Memory B cell (primary cell): ENCODE results near the gene NYNRIN.
"Not testable (repeated sequence)": the region's sequence is repeated elsewhere in the genome, so short reads cannot be mapped to it uniquely, and the experiment has no call there.

Source experiments
- ATAC-seq: fragments of 150-1000 bp; cut with Tn5 transposase; 2 replicates; pipeline ENCODE4 v1.10.0; 2021; ENCODE audit warnings: low read depth, mild to moderate bottlenecking, moderate library complexity
- DNase-seq, 2 donors: peaks; one replicate each; pipeline ENCODE4 v3.0.0; 2022; ENCODE audit warnings: low spot score in 2 of 2
- H3K27ac Mint-ChIP-seq: one replicate; pipeline ENCODE4 v1.8.0; 2022; ENCODE audit warnings: mild to moderate bottlenecking, moderate library complexity, mixed read lengths
- H3K27me3 Mint-ChIP-seq: one replicate; pipeline ENCODE4 v1.8.0; 2022; ENCODE audit warnings: mixed read lengths
- H3K36me3 Mint-ChIP-seq: one replicate; pipeline ENCODE4 v1.8.0; 2022; ENCODE audit warnings: mild to moderate bottlenecking, mixed read lengths
- H3K4me1 Mint-ChIP-seq: one replicate; pipeline ENCODE4 v1.8.0; 2022; ENCODE audit warnings: mixed read lengths
- H3K4me3 Mint-ChIP-seq: one replicate; pipeline ENCODE4 v1.8.0; 2022; ENCODE audit warnings: mild to moderate bottlenecking, moderate library complexity, mixed read lengths
- H3K9me3 Mint-ChIP-seq: one replicate; pipeline ENCODE4 v1.8.0; 2022; ENCODE audit warnings: mixed read lengths

Gene NYNRIN

GRCh38 chr14:24378327-24378726, 20.5 kb upstream of the NYNRIN start:
- no peaks in the 10 kb centered on the region for H3K4me1 Mint-ChIP-seq
- ATAC-seq (no peak), DNase-seq (no peak)
- H3K4me3 Mint-ChIP-seq, result no peak overlapping the region
- H3K9me3 Mint-ChIP-seq, result no peaks in the 10 kb centered on the region
- no peaks in the 10 kb centered on the region for H3K36me3 Mint-ChIP-seq
- peaks cover 3% of the 10 kb centered on the region for H3K27me3 Mint-ChIP-seq
- no peak overlapping the region for H3K27ac Mint-ChIP-seq

- Mint-ChIP-seq H3K4me1 (no peaks in the 10 kb centered on the region), H3K9me3 (no peaks in the 10 kb centered on the region), H3K27ac (no peak overlapping the region), H3K27me3 (peaks cover 7% of the 10 kb centered on the region), H3K36me3 (no peaks in the 10 kb centered on the region), H3K4me3 (no peak overlapping the region)
- ATAC-seq (no peak), DNase-seq (no peak)
Observed at GRCh38 chr14:24378981-24379906, 19.6 kb upstream of the NYNRIN start.

DNA sequence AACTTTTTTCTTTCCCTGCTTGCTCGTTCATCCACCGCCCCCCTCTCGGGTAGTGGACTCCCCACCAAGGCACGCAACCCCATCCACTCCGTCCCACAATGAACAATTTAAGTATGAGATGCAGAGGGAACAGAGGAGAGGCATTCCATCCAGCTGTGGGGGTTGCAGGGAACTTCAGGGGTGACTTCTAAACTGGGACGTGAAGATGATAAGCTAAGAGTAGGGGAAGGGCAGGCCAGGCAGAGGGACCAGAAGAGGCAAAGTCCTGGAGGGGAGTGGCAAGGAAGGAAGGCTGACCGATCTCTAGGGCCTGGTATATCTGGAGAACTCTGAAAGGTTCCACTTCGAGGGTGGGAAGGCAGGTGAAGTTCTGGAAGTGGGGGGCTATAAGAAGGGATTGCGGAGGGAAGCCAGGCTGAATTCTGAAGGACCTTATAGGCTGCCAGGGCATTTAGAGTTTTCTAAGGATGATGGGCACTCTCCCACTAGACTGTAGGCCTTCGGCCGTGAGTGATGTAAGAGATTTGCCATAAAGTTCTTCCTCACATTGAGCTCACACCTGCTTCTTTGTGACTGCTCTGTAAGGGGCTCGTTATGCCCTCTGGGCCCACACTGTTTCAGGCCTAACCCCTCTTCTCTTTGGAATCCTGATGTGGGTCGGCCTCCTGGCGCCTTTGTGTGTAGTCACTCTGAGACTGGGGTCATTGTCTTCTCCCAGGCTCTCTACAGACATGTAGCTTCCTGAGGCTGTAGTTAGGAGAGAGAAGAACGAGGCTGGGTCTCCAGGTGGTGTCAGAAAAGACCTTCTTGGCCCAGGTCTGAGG, 18.7 kb upstream of the NYNRIN start:
- Mint-ChIP-seq H3K4me3 (no peak overlapping the region), H3K27me3 (peaks cover 7% of the 10 kb centered on the region), H3K4me1 (no peaks in the 10 kb centered on the region), H3K36me3 (no peaks in the 10 kb centered on the region), H3K27ac (no peak overlapping the region), H3K9me3 (no peaks in the 10 kb centered on the region)
- ATAC-seq (no peak), DNase-seq (no peak)

GRCh38 chr14:24381363-24382063, 17.3 kb upstream of the NYNRIN start:
- no peaks in the 10 kb centered on the region for H3K4me1 Mint-ChIP-seq
- no peaks in the 10 kb centered on the region for H3K36me3 Mint-ChIP-seq
- H3K27me3 Mint-ChIP-seq, result peaks cover 6% of the 10 kb centered on the region
- DNase-seq (no peak), ATAC-seq (no peak)
- no peak overlapping the region for H3K4me3 Mint-ChIP-seq
- no peak overlapping the region for H3K27ac Mint-ChIP-seq
- no peaks in the 10 kb centered on the region for H3K9me3 Mint-ChIP-seq

- DNase-seq, result no peak
- Mint-ChIP-seq H3K36me3 (no peaks in the 10 kb centered on the region), H3K27ac (no peak overlapping the region), H3K4me3 (no peak overlapping the region), H3K4me1 (no peaks in the 10 kb centered on the region), H3K27me3 (peaks cover 6% of the 10 kb centered on the region), H3K9me3 (no peaks in the 10 kb centered on the region)
- no peak for ATAC-seq
Observed at GRCh38 chr14:24382064-24382371, 16.8 kb upstream of the NYNRIN start.

DNA sequence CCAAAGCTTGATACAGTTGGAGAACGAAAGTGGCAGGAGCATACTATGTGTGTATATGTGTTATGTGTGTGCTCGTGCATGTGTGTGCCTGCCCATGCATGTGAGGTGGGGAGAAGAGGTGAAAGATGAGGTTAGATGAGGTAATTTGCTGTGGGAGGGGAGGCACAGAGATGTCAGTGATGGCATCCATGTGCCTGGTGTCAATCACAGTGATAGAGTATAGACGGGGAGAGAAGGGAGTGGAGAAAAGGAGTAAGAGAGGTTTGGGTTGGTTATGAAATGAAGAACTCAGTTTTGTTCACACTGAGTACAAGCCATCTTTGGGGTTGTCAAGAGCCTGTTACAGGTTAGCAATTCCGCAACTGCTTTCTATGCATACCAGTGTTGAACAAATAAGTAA, 14.6 kb upstream of the NYNRIN start:
- H3K36me3 Mint-ChIP-seq, result no peaks in the 10 kb centered on the region
- no peak for DNase-seq
- ATAC-seq, result no peak
- no peak overlapping the region for H3K4me3 Mint-ChIP-seq
- H3K27me3 Mint-ChIP-seq, result peaks cover 10% of the 10 kb centered on the region
- H3K27ac Mint-ChIP-seq, result no peak overlapping the region
- no peaks in the 10 kb centered on the region for H3K9me3 Mint-ChIP-seq
- no peaks in the 10 kb centered on the region for H3K4me1 Mint-ChIP-seq

- no peaks in the 10 kb centered on the region for H3K36me3 Mint-ChIP-seq
- no peak overlapping the region for H3K4me3 Mint-ChIP-seq
Observed at GRCh38 chr14:24385524-24385923, 13.3 kb upstream of the NYNRIN start.

GRCh38 chr14:24387009-24387345, 11.8 kb upstream of the NYNRIN start:
- DNase-seq (no peak), ATAC-seq (no peak)
- Mint-ChIP-seq H3K27ac (no peak overlapping the region), H3K36me3 (no peaks in the 10 kb centered on the region), H3K27me3 (peaks cover 18% of the 10 kb centered on the region), H3K9me3 (no peaks in the 10 kb centered on the region), H3K4me3 (no peak overlapping the region), H3K4me1 (no peaks in the 10 kb centered on the region)

More at GRCh38 chr14:24385524-24385923, 13.3 kb upstream of the NYNRIN start:
- Mint-ChIP-seq H3K9me3 (no peaks in the 10 kb centered on the region), H3K27ac (no peak overlapping the region), H3K4me1 (no peaks in the 10 kb centered on the region), H3K27me3 (peaks cover 13% of the 10 kb centered on the region)
- ATAC-seq (no peak), DNase-seq (no peak)

DNA sequence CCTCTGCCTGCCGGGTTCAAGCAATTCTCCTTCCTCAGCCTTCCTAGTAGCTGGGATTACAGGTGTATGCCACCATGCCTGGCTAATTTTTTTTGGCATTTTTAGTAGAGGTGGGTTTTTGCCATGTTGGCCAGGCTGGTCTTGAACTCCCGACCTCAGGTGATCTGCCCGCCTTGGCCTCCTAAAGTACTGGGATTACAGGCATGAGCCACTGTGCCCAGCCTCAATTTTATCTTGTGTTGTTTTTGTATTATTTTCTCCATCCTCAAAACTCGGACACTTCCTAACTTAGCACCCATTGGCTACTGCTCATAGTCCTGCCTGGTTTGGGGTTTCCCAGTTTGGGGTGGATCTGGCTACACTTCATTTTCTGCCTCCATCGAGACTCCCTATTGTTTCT, 11.2 kb upstream of the NYNRIN start:
- DNase-seq, H3K27ac Mint-ChIP-seq, H3K4me1 Mint-ChIP-seq, ATAC-seq, H3K36me3 Mint-ChIP-seq, H3K9me3 Mint-ChIP-seq, H3K4me3 Mint-ChIP-seq: not testable (repeated sequence)
- H3K27me3 Mint-ChIP-seq, result peaks cover 21% of the 10 kb centered on the region

GRCh38 chr14:24388474-24389179, 10.2 kb upstream of the NYNRIN start:
- ATAC-seq (no peak), DNase-seq (no peak)
- Mint-ChIP-seq H3K27me3 (peaks cover 22% of the 10 kb centered on the region), H3K9me3 (no peaks in the 10 kb centered on the region), H3K27ac (no peak overlapping the region), H3K4me3 (no peak overlapping the region), H3K36me3 (no peaks in the 10 kb centered on the region), H3K4me1 (no peaks in the 10 kb centered on the region)

- H3K36me3 Mint-ChIP-seq, result no peaks in the 10 kb centered on the region
- ATAC-seq, result no peak
- H3K9me3 Mint-ChIP-seq, result no peaks in the 10 kb centered on the region
- no peak for DNase-seq
- H3K27me3 Mint-ChIP-seq, result peaks cover 18% of the 10 kb centered on the region
- H3K4me3 Mint-ChIP-seq, result no peak overlapping the region
- no peaks in the 10 kb centered on the region for H3K4me1 Mint-ChIP-seq
- no peak overlapping the region for H3K27ac Mint-ChIP-seq
Observed at GRCh38 chr14:24389226-24389848, 9.5 kb upstream of the NYNRIN start.

- peaks cover 2% of the 10 kb centered on the region for H3K4me1 Mint-ChIP-seq
- no peaks in the 10 kb centered on the region for H3K9me3 Mint-ChIP-seq
- no peak overlapping the region for H3K4me3 Mint-ChIP-seq
- no peak overlapping the region for H3K27ac Mint-ChIP-seq
- ATAC-seq (no peak), DNase-seq (no peak)
- H3K36me3 Mint-ChIP-seq, result no peaks in the 10 kb centered on the region
- H3K27me3 Mint-ChIP-seq, result peaks cover 16% of the 10 kb centered on the region
Observed at GRCh38 chr14:24390701-24391468, 7.9 kb upstream of the NYNRIN start.
